ENCODE data around the gene SLC9C2.

DNA sequence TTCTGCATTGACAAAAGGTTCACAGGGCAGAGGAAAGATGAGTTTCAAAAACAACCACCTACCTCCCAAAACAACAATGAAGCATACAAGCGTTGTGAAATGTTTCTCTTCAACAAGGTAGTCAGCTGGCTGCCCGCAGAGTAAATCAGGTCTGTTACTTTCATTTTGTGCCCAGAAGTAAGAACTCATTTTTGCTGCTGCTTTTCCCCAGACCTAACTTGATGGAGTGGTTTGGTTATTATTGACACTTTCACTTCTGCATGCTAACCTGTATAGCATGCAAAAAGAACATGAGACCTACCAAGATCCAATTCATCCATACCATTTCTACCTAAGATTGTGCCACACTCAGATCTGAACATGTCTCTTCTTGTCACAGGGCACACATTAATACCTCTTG is 1.3 kb downstream of the SLC9C2 start:
- TF ChIP-seq ZNF232 (CRISPR knock-in tag; IDR thresholded peaks at IDR 0.05) (no peak), NR2C2 (CRISPR knock-in tag; IDR thresholded peaks at IDR 0.05) (no peak), ATF2 (CRISPR knock-in tag; IDR thresholded peaks at IDR 0.05; ENCODE audit: borderline replicate concordance, low read depth) (no peak)
- TF ChIP-seq, protein P1, sequence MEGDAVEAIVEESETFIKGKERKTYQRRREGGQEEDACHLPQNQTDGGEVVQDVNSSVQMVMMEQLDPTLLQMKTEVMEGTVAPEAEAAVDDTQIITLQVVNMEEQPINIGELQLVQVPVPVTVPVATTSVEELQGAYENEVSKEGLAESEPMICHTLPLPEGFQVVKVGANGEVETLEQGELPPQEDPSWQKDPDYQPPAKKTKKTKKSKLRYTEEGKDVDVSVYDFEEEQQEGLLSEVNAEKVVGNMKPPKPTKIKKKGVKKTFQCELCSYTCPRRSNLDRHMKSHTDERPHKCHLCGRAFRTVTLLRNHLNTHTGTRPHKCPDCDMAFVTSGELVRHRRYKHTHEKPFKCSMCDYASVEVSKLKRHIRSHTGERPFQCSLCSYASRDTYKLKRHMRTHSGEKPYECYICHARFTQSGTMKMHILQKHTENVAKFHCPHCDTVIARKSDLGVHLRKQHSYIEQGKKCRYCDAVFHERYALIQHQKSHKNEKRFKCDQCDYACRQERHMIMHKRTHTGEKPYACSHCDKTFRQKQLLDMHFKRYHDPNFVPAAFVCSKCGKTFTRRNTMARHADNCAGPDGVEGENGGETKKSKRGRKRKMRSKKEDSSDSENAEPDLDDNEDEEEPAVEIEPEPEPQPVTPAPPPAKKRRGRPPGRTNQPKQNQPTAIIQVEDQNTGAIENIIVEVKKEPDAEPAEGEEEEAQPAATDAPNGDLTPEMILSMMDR (IDR thresholded peaks at IDR 0.05), result no peak
- TF ChIP-seq, protein P2, sequence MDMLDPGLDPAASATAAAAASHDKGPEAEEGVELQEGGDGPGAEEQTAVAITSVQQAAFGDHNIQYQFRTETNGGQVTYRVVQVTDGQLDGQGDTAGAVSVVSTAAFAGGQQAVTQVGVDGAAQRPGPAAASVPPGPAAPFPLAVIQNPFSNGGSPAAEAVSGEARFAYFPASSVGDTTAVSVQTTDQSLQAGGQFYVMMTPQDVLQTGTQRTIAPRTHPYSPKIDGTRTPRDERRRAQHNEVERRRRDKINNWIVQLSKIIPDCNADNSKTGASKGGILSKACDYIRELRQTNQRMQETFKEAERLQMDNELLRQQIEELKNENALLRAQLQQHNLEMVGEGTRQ (CRISPR knock-in tag; IDR thresholded peaks at IDR 0.05), result no peak
